SK-N-SH (cell line): ENCODE measurements around the gene PNCK. TPM values are rescaled to one million over a fixed set of nuclear protein-coding genes. Genes with fewer than 3 reads are reported as not detected.

Source experiments
- polyA plus RNA-seq, 3 experiments: library from polyadenylated mRNA; depleted of rRNA; stranded (reverse); fragments of >200 nt; gene quantifications; 2 replicates each; pipeline ENCODE4 v1.2.3, GENCODE V29; 2012
- small RNA-seq, 7 experiments: library from RNA; depleted of rRNA; stranded (forward); fragments of <200 nt; gene quantifications; one replicate each; pipeline ENCODE3, GENCODE V24; 2012

The PNCK gene
- polyA plus RNA-seq, 1 of the 3 experiments (the other 2 are of a cell fraction): 1.2 TPM

Small RNAs within 50 kb of the gene (small RNA-seq; reads per million reads assigned to genes)
- gene RN7SL687P: 0 reads per million in 7 experiments

Other genes with a start within 250 kb of the PNCK start
- gene TREX2, start 227.8 kb downstream of the PNCK start, polyA plus RNA-seq (2012; rRNA removed): 0.76 and 0.78 TPM in 2 replicates
- 27.1 and 39.7 TPM in 2 replicates for gene HAUS7, start 203.2 kb downstream of the PNCK start, polyA plus RNA-seq (2012; rRNA removed)
- 15.2 and 28.9 TPM in 2 replicates for gene BGN, start 178.8 kb downstream of the PNCK start, polyA plus RNA-seq (2012; rRNA removed)
- gene ATP2B3, start 156.2 kb downstream of the PNCK start, polyA plus RNA-seq (2012; rRNA removed): 0.16 and 0.18 TPM in 2 replicates
- 44.5 and 45.3 TPM in 2 replicates for gene CCNQ, start 74.7 kb downstream of the PNCK start, polyA plus RNA-seq (2012; rRNA removed)
- 0.05 and 0.08 TPM in 2 replicates for gene DUSP9, start 26.6 kb downstream of the PNCK start, polyA plus RNA-seq (2012; rRNA removed)
- 22.3 and 30.8 TPM in 2 replicates for gene SLC6A8, start 14.1 kb upstream of the PNCK start, polyA plus RNA-seq (2012; rRNA removed)
- 173 and 220 TPM in 2 replicates for gene BCAP31, start 50.6 kb upstream of the PNCK start, polyA plus RNA-seq (2012; rRNA removed)
- 7.2 and 7.9 TPM in 2 replicates for gene ABCD1, start 51.0 kb upstream of the PNCK start, polyA plus RNA-seq (2012; rRNA removed)
- gene PLXNB3, start 90.4 kb upstream of the PNCK start, polyA plus RNA-seq (2012; rRNA removed): 13.8 and 15.5 TPM in 2 replicates
- gene SRPK3, start 107.2 kb upstream of the PNCK start, polyA plus RNA-seq (2012; rRNA removed): 0.50 and 0.74 TPM in 2 replicates
- gene IDH3G, start 120.6 kb upstream of the PNCK start, polyA plus RNA-seq (2012; rRNA removed): 78.0 and 107 TPM in 2 replicates
- 326 and 367 TPM in 2 replicates for gene SSR4, start 120.9 kb upstream of the PNCK start, polyA plus RNA-seq (2012; rRNA removed)
- gene PDZD4, start 156.7 kb upstream of the PNCK start, polyA plus RNA-seq (2012; rRNA removed): 1.9 and 2.4 TPM in 2 replicates
- 1.9 and 2.0 TPM in 2 replicates for gene L1CAM, start 212.4 kb upstream of the PNCK start, polyA plus RNA-seq (2012; rRNA removed)
- not detected in 2 replicates for gene AVPR2, start 230.9 kb upstream of the PNCK start, polyA plus RNA-seq (2012; rRNA removed)